H1 (cell line): ENCODE measurements around the gene DACT3. TPM values are rescaled to one million over a fixed set of nuclear protein-coding genes. Genes with fewer than 3 reads are reported as not detected.

Experiments used
- CEBPB ChIP-seq: IDR thresholded peaks from 2 replicates; pipeline ENCODE4 v1.6.1; 2012; ENCODE audit warnings: low read depth, low read length
- CTCF ChIP-seq, 3 experiments: IDR thresholded peaks; 1 replicate in 2 of 3; 2 replicates in 1 of 3; pipeline versions ENCODE4 v1.5.1 to v1.6.1; 2011; ENCODE audit warnings: low read length in 3 of 3, mild to moderate bottlenecking in 3 of 3, inconsistent platforms in 2 of 3, low read depth in 1 of 3, moderate library complexity in 1 of 3; ENCODE audit not compliant: insufficient read depth in 1 of 3; ENCODE audit errors: control extremely low read depth in 1 of 3
- EGR1 ChIP-seq: IDR thresholded peaks from 2 replicates; pipeline ENCODE4 v1.6.1; 2011; ENCODE audit warnings: low read depth, low read length, borderline replicate concordance
- NRF1 ChIP-seq: IDR thresholded peaks from 2 replicates; pipeline ENCODE4 v1.6.1; 2011; ENCODE audit warnings: mild to moderate bottlenecking, low read depth, low read length, improper control_type of control experiment
- SIN3A ChIP-seq, 2 experiments: IDR thresholded peaks in 1 of 2; conservative IDR thresholded peaks in 1 of 2; 2 replicates each; pipeline ENCODE4 v1.6.1; 2011 to 2012; ENCODE audit warnings: low read length in 2 of 2, improper control_type of control experiment in 1 of 2, low read depth in 1 of 2, mild to moderate bottlenecking in 1 of 2
- SIRT6 ChIP-seq: IDR thresholded peaks from one replicate; pipeline ENCODE4 v1.7.1; 2012; ENCODE audit warnings: low read length, inconsistent platforms
- polyA plus RNA-seq, 7 experiments: library from polyadenylated mRNA; depleted of rRNA in 3 of 7; stranded (reverse) in 5 of 7; unstranded in 2 of 7; fragments of >200 nt in 5 of 7; fragments of 200-250 nt in 2 of 7; gene quantifications; 1 replicate in 5 of 7; 2 replicates in 1 of 7; 4 replicates in 1 of 7; pipeline versions ENCODE4 v1.2.1 to v1.2.3, GENCODE V29; 2011 to 2013; ENCODE audit warnings: missing spikeins in 2 of 7, mixed read lengths in 2 of 7
- total RNA-seq: library from RNA; stranded (reverse); fragmentation: NEBNext Ultra II Directional; extraction: Animal tissue kit (Norgen Biotek cat#: 25700); gene quantifications from 2 replicates; pipeline ENCODE4 v1.2.1, GENCODE V29; 2021

Gene DACT3
- total and polyA plus RNA-seq, 2 of the 8 experiments (the other 6 are each of a cell fraction or from before 2014, with no cell fraction given): 1.8 to 2.0 TPM

- TF ChIP-seq CTCF (IDR thresholded peaks at IDR 0.05; ENCODE audit: control extremely low read depth in 1 of 3, insufficient read depth in 1 of 3, low read depth in 1 of 3, low read length in 3 of 3): no peak
- TF ChIP-seq SIRT6: no peak
- TF ChIP-seq SIN3A (conservative IDR thresholded peaks at IDR 0.05 in 1 of 2, IDR thresholded peaks at IDR 0.05 in 1 of 2; ENCODE audit: low read depth in 1 of 2, low read length in 2 of 2): no peak
- no peak for TF ChIP-seq EGR1
- no peak for TF ChIP-seq NRF1
- no peak for TF ChIP-seq CEBPB
Measured at GRCh38 chr19:46646402-46646801, 14.6 kb downstream of the DACT3 start (continued).
